HG02943 (cell line): Measurements from ENCODE around the gene LRRC56.

Experiments
- ATAC-seq: cut with Tn5 transposase; IDR thresholded peaks from one replicate; pipeline ENCODE4 v1.9.1; 2021; ENCODE audit warnings: mild to moderate bottlenecking, low read depth, moderate library complexity; ENCODE audit not compliant: unreplicated experiment

Gene LRRC56

DNA sequence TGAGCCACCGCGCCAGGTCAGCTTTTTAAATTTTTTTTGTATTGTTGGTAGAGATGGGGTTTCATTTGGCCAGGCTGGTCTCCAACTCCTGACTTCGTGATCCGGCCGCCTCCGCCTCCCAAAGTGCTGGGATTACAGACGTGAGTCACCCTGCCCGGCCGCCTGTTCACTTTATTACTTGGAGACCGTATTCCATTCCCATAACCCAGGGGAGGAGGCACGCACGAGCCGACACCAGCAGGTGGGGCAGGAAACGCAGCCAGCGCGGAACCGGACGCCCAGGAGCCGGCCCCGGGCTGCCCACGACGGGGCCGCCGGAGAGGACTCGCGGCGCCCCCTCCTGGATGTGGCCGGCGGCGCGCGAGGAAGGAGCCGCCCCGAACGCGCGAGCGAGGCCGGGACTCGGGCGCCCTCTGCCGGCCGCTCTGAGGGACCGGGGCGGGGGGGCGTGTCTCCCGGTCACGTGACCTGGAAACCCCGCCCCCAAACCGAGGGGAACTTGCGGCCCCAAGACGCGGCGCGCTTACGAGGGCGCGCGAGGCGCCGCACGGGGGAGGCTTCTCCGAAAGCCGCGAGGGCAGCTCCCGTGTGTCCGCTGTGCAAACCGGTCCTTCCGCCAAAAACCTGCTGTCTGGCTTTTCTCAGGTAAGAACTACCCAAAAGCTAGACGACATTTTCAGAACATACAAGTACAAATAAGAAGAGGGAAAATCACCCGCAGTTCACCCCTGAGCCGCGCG, 18.7 kb upstream of the LRRC56 start:
- no peak for ATAC-seq

DNA sequence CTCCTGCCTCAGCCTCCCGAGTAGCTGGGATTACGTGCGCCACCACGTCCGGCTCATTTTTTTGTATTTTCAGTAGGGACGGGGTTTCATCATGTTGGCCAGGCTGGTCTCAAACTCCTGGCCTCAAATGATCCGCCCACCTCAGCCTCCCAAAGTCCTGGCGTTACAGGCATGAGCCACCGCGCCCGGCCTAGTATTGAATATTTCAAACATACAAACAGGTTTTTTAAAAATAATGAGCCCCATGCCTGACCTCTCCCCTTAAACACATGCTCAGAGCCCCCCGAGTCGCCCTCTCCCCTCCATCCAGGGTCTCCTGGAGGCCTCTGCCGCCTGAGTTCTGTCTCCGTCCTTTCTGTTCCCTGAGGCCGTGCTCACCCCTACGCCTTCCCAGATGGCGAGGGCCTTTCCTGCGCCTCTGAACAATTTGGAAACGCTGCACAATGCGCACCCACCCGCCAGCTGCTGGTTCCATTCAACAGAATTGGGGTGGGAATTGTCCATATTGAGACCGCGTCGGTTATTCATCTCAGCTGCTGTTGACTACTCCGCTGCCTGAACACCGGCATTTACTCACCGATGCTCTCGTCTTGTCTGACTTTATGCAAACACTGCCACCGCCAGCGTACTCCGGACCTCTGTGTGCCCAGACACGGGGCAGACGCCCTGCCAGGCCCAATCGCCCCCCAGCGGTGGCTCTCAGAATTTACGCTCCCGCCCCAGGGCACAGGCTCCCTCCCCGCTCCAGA, 16.7 kb upstream of the LRRC56 start:
- ATAC-seq: no peak

DNA sequence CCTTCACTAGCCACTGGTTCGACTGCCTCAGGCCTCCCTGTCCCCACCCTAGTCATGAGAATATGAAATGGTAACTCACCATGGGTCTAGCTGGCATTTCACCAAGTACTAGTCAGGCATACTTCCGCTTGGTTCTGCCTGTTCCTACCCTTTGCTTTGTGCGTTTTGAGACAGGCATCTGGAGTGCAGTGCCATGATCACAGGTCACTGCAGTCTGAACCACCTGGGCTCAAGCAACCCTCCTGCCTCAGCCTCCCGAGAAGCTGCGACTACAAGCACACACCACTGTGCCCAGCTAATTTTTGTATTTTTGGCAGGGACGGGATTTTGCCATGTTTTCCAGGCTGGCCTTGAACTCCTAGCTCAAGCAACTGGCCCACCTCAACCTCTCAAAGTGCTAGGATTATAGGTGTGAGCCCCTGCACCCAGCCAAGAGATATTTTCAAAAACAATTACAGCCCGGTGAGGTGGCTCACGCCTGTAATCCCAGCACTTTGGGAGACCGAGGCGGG, 16.1 kb upstream of the LRRC56 start:
- ATAC-seq: no peak

DNA sequence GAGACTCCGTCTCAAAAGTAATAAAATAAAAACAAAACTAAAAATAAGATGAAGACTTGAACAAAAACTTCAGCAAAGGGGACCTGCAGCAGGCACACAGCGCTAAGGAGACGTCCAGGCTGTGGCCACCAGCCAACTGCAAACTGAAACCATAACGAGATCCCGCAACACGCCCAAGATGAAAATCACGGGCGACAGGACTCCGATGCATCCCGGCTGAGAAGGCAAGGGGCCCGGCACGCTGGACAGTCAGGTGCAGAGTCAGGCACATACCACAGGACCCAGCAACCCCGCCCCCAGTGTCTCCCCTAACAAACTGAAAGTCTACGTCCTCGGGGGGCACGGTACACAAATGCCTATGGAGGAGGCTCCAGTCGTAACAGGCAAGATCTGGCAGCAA, 11.1 kb upstream of the LRRC56 start:
- ATAC-seq: no peak

DNA sequence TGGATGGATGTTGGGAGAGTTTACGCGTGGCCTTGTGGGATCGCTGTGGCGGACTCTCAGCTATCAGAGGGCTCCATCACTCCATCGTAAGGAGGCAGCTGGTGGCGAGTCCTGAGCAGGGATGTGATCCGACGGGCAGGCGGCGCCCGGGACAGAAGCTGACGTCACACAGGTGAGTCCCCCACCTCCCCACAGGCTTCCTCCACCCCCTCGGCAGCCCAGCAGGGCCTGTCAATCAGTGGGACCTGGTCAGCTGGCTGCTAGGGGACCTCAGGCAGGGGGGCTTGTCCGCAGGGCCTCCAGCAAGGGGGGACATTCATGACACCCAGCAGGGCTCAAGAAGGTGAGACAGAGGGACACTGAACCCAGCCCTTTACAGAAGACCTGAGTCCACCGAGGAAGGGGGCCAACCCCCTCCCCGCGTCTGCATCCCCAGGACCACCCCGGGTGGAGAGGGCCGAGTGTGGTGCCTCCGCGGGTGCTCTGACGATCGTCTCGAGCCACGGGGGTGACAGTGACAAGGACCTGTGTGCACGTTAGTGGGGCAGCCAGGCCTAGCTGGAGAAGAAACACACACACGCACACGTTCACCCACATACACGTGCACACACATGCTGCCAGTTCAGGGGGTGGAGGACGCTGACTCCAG, 9.0 kb upstream of the LRRC56 start:
- ATAC-seq: no peak

DNA sequence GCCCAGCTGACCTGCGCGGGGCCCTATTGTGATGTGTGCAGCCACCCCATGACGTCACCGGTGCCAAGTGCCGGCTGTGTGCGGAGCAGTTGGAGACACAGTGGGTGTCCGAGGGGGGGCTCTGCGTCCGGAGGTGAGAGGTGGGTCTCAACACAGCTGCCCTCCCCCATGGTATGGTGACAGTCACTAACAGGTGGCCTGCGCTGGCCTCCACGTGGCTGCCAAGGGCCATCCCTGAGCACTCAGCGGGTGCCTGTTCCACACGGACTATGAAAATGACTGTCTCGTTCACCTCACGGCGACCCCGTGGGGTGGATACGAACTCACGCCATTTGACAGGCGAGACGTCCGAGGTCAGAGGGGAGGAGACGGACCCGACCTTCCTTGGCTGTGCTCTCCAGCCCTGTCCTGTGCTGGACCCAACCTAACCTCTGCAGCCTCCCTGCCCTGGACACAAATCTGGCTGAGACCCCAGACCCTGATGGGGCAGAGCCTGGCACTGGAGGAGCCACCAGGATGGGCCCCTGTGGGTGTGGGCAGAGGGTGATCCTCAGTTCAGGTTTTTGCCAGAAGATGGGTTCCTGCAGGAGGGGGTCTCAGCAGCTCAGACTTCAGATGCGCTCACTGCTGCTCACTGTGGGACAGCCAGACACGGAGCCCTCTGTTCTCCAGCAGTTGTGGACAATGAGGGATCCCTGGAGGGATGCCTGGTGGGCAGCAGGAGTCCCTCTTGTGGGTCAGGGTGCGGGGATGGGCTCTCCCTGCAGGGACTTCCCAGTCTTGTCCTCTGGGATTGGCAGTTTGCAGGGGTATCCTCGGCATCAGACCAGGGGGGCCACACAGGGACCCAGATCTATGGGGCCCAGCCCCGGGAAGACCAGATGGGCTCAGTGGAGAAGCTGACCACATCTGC, 8.3 kb upstream of the LRRC56 start:
- no peak for ATAC-seq

DNA sequence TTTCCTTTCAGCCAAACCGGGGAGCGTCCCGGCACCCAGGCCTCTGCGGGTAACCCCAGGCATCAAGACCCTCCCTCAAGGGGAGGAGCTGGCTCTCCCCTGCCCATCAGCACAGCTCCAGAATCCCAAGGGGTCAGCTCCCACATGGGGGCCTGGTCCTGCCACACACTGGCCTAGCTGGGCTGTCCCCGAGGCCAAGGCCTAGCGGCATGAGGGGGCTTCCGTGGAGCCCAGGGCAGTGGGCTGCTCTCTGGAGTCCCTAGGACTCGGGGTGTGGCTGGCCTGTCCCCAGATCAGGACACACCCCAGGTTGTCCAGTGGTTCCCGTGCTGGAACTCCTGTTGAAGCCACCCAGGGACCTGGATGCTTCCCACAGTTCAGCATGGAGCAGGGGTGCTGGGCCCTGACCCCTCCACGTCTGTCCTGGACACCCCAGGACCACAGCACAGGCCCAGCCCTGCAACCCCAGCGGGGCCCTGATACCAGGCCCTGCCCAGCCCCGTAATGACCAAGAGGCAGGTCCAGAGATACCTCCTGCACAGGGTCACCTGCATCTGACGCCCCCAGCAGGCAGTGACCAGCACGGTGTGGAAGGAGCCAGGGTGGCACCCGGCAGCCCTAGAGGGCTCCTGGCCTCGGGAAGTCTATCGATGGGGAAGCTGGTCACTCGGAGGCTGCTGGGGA, 7.5 kb upstream of the LRRC56 start:
- ATAC-seq: no peak

DNA sequence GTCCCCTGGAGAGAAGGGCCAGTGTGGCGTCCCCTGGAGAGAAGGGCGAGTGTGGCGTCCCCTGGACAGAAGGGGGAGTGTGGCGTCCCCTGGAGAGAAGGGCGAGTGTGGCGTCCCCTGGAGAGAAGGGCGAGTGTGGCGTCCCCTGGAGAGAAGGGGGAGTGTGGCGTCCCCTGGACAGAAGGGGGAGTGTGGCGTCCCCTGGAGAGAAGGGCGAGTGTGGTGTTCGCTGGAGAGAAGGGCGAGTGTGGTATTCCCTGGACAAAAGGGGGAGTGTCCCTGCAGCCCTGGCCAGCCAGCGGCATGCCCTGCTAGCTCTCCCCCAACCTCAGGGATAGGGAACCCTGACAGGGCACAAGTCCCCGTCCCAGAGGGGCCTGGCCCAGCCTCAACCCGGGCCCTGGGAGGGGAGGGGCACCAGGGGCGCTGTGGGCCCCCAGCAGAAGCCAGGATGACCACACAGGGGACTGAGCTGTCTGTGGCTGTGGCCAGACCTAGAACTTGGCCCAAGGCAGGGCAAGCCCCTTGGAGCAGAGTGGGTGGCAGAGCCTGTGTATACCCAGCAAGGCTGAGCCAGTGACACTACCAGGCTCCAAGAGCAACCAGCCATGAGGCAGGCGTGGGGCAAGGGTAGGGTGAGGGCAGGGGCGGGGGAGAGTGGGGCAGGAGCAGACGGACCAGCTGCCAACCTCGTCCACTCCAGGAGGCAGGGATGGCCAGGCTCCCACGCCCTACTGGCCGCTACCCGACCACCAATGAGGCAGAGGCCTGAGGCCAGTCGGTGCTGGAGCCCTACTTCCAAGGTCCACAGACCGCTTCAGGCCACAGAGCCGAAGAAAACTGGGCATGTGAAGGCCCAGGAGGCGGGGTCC, 6.1 kb upstream of the LRRC56 start:
- ATAC-seq: no peak

DNA sequence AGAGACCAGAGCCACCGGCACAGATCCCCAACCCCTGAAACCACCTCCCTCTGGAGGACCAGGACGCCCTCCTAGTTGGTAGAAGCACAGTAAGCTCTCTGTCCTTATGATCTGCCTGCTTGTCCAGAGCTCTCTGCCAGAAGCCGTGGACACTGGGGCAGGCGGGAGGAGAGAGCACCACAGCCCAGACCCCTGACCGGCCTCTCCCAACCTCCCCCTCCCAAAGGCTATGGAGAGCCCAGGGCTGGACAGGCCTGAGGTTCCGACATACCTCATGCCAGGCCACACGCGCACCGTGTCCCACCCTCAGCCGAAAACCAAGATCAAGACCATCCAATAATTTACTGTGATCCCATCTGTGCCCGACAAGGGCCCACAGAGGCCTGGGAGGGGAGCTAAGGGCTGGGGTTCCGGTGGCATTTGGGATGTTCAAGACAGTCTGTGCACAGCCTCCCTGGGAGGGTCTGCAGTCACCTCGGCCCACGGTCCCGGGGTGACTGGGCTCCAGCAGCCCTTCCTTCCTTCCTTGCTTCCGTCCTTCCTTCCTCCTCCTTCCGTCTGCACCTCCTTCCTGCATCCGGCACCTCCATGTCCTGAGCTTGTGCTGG, 5.3 kb upstream of the LRRC56 start:
- ATAC-seq: no peak

DNA sequence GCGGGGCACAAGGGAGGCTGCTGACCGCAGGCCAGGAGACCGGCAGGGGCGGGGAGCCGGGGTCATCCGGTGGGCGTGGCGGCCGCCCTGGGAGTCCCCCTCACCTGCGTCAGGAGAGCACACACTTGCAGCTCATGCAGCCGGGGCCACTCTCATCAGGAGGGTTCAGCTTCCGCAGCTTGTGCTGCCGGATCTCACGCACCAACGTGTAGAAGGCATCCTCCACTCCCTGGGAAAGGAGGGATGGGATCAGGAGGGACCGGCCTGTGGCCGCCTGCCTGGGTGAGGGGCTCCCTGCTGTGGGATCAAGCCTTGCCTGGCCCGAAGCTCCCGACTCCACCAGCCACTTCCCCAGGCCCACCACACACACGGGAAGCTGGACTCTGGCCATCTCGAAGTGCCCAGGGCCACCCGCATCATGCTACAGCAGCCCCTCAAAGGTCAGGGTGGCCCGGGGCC, 4.8 kb upstream of the LRRC56 start:
- no peak for ATAC-seq

DNA sequence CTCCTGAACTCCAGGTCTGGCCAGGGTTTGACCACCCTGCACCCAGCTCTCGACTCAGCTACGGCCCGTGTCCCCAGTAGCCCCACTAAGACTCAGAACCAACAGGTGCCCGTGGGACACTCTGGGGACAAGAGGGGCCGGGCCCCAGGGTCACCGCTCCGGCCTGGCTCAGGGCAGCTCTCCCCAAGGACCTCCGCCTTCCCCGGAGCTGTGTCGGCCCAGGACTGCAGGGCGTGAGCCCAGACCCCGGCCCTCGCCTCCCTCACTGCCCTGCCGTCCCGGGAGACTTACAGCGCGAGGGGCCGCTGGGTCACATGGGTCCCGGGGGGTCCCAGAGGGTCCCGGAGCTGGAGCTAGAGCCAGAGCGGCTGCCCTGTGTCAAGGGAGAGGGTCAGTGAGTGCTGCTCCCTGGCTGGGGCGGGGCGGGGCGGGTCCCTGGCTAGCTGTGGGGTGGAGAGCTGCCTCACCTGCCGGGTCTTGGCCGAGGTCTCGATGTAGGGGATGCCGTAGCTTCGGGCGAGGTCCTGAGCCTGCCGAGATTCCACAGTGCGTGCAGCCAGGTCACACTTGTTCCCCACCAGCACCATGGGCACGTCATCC, 4.2 kb upstream of the LRRC56 start:
- ATAC-seq: no peak

DNA sequence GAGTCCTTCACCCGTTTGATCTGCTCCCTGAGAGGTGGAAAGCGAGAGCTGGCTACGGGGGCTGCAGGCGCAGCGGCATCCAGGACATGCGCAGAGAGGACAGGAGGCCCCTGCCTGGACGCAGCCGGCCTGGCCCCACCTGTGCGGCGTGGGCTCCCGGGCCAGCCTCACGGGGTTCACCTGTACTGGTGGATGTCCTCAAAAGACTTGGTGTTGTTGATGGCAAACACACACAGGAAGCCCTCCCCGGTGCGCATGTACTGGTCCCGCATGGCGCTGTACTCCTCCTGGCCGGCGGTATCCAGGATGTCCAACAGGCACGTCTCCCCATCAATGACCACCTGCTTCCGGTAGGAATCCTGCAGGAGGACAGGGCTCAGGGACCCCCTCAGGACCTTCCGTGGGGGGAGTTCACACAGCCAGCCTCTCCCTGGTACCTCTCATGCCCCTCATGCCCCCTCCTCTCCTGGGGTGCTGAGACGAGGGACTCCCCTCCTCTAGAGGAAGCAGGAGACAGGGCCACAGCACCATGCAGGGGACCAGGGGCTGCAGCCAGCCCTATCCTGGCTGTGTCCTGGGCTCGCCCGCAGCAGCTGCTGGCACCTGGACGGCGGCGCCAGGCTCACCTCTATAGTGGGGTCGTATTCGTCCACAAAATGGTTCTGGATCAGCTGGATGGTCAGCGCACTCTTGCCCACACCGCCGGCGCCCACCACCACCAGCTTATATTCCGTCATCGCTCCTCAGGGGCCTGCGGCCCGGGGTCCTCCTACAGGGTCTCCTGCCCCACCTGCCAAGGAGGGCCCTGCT, 3.5 kb upstream of the LRRC56 start:
- no peak for ATAC-seq

DNA sequence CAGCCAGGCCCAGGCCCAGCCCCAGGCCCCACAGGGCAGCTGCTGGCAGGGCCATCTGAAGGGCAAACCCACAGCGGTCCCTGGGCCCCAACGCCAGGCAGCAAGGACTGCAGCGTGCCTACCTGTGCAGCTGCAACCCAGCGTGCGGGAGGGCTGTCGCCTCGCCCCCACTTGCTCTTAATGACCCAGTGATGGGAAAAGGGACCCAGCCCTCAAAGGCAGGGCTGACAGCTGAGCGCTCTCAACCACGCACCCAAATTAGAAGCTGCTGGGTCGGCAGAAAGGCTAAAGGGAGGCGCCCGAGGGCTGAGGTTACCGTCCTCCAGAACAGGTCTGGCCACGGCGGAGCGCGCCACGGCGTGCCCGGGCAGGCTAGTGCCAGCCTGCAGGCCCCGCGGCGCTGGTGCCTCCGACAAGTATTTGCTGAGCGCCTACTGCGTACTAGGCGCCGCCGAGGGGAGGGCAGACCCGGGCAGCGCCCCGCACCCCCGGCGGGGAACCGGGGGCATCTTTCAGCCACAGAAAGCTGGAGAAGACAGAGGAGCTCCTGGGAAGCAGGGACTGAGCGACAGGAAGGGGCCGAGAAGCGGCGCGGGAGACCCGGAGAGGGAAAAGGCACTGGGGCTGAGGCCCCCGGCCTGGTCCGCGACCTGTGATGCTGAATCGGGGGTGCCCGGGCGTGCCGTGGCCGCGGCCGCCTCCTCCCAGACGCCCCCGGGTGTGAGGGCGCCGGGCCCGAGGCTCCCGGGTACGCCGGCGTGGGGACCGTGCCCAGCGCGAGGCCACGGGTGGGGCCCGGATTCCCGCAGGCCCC, 2.7 kb upstream of the LRRC56 start:
- no peak for ATAC-seq

DNA sequence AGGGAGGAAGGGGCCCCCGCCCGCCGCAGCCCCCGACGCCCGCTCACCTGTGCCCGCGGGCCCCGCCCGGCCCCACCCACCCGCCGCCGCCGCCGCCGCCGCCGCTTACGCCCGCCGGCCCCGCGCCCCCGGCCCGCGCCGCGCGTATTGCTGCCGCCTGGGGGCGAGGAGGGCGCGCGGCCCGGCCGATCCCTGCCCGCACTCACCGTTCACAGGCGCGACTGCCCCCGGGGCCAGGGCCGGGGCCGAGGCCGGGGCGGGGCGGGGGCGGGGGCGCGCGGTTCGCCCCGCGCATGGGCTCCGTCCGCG, 2.2 kb upstream of the LRRC56 start:
- ATAC-seq: no peak

DNA sequence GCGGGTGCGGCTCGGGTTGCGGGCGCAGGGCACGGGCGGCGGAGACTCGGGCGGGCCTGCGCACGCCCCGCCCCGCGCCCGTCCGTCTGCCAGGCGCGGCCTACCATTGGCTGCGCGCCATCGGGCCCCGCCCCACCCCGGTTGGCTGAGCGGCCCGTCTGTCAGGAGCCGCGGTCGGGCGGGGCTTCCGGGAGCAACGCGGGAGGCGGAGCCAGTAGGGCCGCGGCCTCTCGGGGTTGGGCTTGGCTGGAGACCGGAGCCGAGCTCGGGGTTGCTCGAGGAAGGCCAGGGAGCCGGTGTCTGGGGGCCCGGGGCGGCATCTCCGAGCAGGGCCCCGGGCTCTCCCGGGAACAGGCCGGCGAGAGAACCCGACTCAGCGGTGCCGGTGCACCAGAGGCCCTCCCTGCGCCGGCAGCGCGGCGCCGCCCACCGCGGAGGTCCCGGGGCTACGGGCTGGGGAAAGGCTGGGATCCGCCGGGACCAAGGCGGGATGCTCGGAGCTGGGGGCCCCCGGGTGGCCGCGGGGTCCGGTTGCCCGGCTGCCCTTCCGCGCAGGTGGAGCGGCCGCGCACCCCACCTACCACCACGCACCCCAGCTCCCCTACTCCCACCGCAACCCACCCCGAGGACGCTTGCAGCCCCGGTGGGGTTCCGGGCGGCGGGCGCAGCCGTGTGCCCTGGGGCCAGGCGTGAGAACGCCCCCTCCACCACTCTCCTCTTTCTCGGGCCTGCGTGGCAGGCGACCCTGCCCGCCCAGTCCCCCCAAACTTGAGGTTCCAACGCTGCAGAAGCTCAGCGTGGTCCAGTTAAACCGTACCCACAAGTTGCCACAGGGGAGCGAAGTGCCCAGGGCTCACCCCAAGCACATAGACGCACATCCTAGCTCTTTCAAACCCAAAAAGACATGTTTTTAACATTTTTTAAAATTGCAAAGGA, 1.5 kb upstream of the LRRC56 start, which contains the start of gene HRAS:
Gene HRAS, minus strand, starts transcription at position 58 of the 936 bp plus-strand sequence.
- peak; percentile 58 for ATAC-seq
